H1 (cell line): Measurements from ENCODE around the gene PIK3R4. TPM values are rescaled to one million over a fixed set of nuclear protein-coding genes. Genes with fewer than 3 reads are reported as not detected.
A peak's percentile ranks its signal among the peaks of the same experiment; 100 is the strongest.

Experiments
- CTCF ChIA-PET: fragments of 300-600 bp; sonication (Branson Sonifier 250); formaldehyde crosslinking; loops from one replicate; lab custom pipeline; 2021; ENCODE audit not compliant: partially characterized antibody; lab: Charles Lee
- POLR2A ChIA-PET: fragments of 300-600 bp; sonication (Branson Sonifier 250); formaldehyde crosslinking; loops from one replicate; lab custom pipeline; 2021; ENCODE audit warnings: inconsistent platforms; ENCODE audit not compliant: partially characterized antibody; lab: Charles Lee
- DNase-seq, 2 experiments: peaks; one replicate each; pipeline versions ENCODE4 v3.0.0 to v3.0.0-alpha.2; 2010 to 2022; ENCODE audit warnings: low spot score in 2 of 2, low read depth in 1 of 2, mixed read lengths in 1 of 2
- FAIRE-seq: peaks from 2 replicates; lab custom pipeline; 2011; peaks lifted over from hg19 to GRCh38; lab: Jason Lieb, UNC
- H2AFZ ChIP-seq: 2 replicates; pipeline ENCODE4 v1.8.1; 2012; ENCODE audit warnings: low read length, inconsistent platforms
- H2AK5ac ChIP-seq: 2 replicates; pipeline ENCODE4 v1.6.1; 2013; ENCODE audit warnings: low read depth, low read length
- H2BK120ac ChIP-seq: replicated peaks from 2 replicates; pipeline ENCODE3; 2013; ENCODE audit warnings: low read depth, low read length, inconsistent platforms
- H2BK12ac ChIP-seq: 2 replicates; pipeline ENCODE4 v1.6.1; 2013; ENCODE audit warnings: low read depth, low read length
- H2BK15ac ChIP-seq: 2 replicates; pipeline ENCODE4 v1.6.1; 2013; ENCODE audit warnings: low read length
- H2BK20ac ChIP-seq: 2 replicates; pipeline ENCODE4 v1.6.1; 2013; ENCODE audit warnings: low read length
- H2BK5ac ChIP-seq: 2 replicates; pipeline ENCODE4 v1.6.1; 2013; ENCODE audit warnings: low read depth, low read length
- H3K14ac ChIP-seq: 2 replicates; pipeline ENCODE4 v1.6.1; 2013; ENCODE audit warnings: inconsistent platforms; ENCODE audit not compliant: insufficient read length
- H3K18ac ChIP-seq: 2 replicates; pipeline ENCODE4 v1.6.1; 2013; ENCODE audit warnings: low read length; ENCODE audit errors: extremely low read depth
- H3K23ac ChIP-seq: 2 replicates; pipeline ENCODE4 v1.6.1; 2013; ENCODE audit warnings: inconsistent platforms; ENCODE audit not compliant: insufficient read length
- H3K23me2 ChIP-seq: 2 replicates; pipeline ENCODE4 v1.6.1; 2013; ENCODE audit warnings: low read depth, low read length
- H3K27ac ChIP-seq: 2 replicates; pipeline ENCODE4 v1.6.1; 2011; ENCODE audit warnings: low read depth, low read length, inconsistent platforms
- H3K27me3 ChIP-seq, 4 experiments: replicated peaks in 1 of 4; 1 replicate in 1 of 4; 2 replicates in 3 of 4; pipeline versions ENCODE4 v1.6.1 to v1.8.1; 2011 to 2013; ENCODE audit warnings: low read length in 3 of 4, mild to moderate bottlenecking in 3 of 4, inconsistent platforms in 2 of 4, mixed read lengths in 2 of 4, moderate library complexity in 1 of 4; ENCODE audit not compliant: control insufficient read depth in 3 of 4, insufficient read depth in 3 of 4; ENCODE audit errors: extremely low read depth in 1 of 4
- H3K36me3 ChIP-seq, 4 experiments: 2 replicates each; pipeline versions ENCODE4 v1.6.1 to v1.8.1; 2011 to 2013; ENCODE audit warnings: mild to moderate bottlenecking in 4 of 4, low read length in 3 of 4, moderate library complexity in 2 of 4, control low read depth in 1 of 4, inconsistent platforms in 1 of 4; ENCODE audit not compliant: insufficient read depth in 4 of 4, control insufficient read depth in 2 of 4
- H3K4ac ChIP-seq: replicated peaks from 2 replicates; pipeline ENCODE3; 2013; ENCODE audit warnings: low read length, low read depth, mixed read lengths, inconsistent platforms; ENCODE audit not compliant: insufficient read length
- H3K4me1 ChIP-seq, 4 experiments: replicated peaks in 1 of 4; 1 replicate in 1 of 4; 2 replicates in 3 of 4; pipeline versions ENCODE4 v1.6.1 to v1.8.1; 2011 to 2013; ENCODE audit warnings: low read length in 3 of 4, inconsistent platforms in 2 of 4, mixed read lengths in 1 of 4; ENCODE audit not compliant: insufficient read depth in 4 of 4, control insufficient read depth in 3 of 4
- H3K4me2 ChIP-seq, 2 experiments: 2 replicates each; pipeline versions ENCODE4 v1.6.1 to v1.8.1; 2011 to 2013; ENCODE audit warnings: low read depth in 2 of 2, low read length in 2 of 2, control low read depth in 1 of 2, inconsistent platforms in 1 of 2, mild to moderate bottlenecking in 1 of 2; ENCODE audit not compliant: insufficient read depth in 1 of 2
- H3K4me3 ChIP-seq, 4 experiments: fragments of 200-600, 300-600 bp in 1 of 4; sonication (generic), shearing (Covaris generic), sonication (Bioruptor Twin) in 1 of 4; 2 replicates each; pipeline versions ENCODE4 v1.5.1 to v1.8.1; 2011 to 2016; ENCODE audit warnings: low read length in 4 of 4, low read depth in 3 of 4, control low read depth in 2 of 4, inconsistent platforms in 2 of 4, mild to moderate bottlenecking in 2 of 4, mixed read lengths in 1 of 4, moderate library complexity in 1 of 4; ENCODE audit not compliant: insufficient read depth in 2 of 4; ENCODE audit errors: extremely low read depth in 1 of 4
- H3K56ac ChIP-seq: replicated peaks from 2 replicates; pipeline ENCODE3; 2013; ENCODE audit warnings: low read depth, mild to moderate bottlenecking, mixed read lengths, low read length, inconsistent platforms; ENCODE audit not compliant: insufficient read length
- H3K79me1 ChIP-seq: 2 replicates; pipeline ENCODE4 v1.6.1; 2013; ENCODE audit warnings: low read depth, low read length, control low read depth
- H3K79me2 ChIP-seq, 2 experiments: 2 replicates each; pipeline versions ENCODE4 v1.6.1 to v1.8.1; 2012 to 2013; ENCODE audit warnings: low read length in 2 of 2, mild to moderate bottlenecking in 2 of 2, inconsistent platforms in 1 of 2; ENCODE audit not compliant: insufficient read depth in 2 of 2, control insufficient read depth in 1 of 2
- H3K9ac ChIP-seq, 4 experiments: replicated peaks in 1 of 4; 1 replicate in 1 of 4; 2 replicates in 3 of 4; pipeline versions ENCODE4 v1.6.1 to v1.8.1; 2011 to 2013; ENCODE audit warnings: low read depth in 3 of 4, low read length in 3 of 4, control low read depth in 2 of 4, mild to moderate bottlenecking in 2 of 4, moderate library complexity in 2 of 4, inconsistent platforms in 1 of 4; ENCODE audit errors: extremely low read depth in 1 of 4
- H3K9me3 ChIP-seq, 2 experiments: 2 replicates each; pipeline versions ENCODE4 v1.6.1 to v1.8.1; 2012 to 2013; ENCODE audit warnings: mild to moderate bottlenecking in 2 of 2, moderate library complexity in 2 of 2, control low read depth in 1 of 2, inconsistent platforms in 1 of 2, low read depth in 1 of 2, low read length in 1 of 2, mixed read lengths in 1 of 2; ENCODE audit not compliant: insufficient read depth in 2 of 2
- H4K20me1 ChIP-seq, 2 experiments: replicated peaks in 1 of 2; 2 replicates each; pipeline versions ENCODE3 to v1.8.1; 2011 to 2013; ENCODE audit warnings: inconsistent platforms in 2 of 2, low read length in 2 of 2, mild to moderate bottlenecking in 1 of 2; ENCODE audit not compliant: insufficient read depth in 2 of 2, control insufficient read depth in 1 of 2
- H4K5ac ChIP-seq: 2 replicates; pipeline ENCODE4 v1.6.1; 2013; ENCODE audit warnings: low read length, low read depth, mixed read lengths, inconsistent platforms; ENCODE audit not compliant: insufficient read length
- H4K8ac ChIP-seq: 2 replicates; pipeline ENCODE4 v1.8.0; 2013; ENCODE audit warnings: mild to moderate bottlenecking, moderate library complexity, low read length, inconsistent platforms; ENCODE audit not compliant: insufficient read depth; ENCODE audit errors: extremely low read depth
- H4K91ac ChIP-seq: replicated peaks from 2 replicates; pipeline ENCODE3; 2013; ENCODE audit warnings: low read length, mixed read lengths, inconsistent platforms; ENCODE audit not compliant: insufficient read length
- RAD21 ChIP-seq, 2 experiments: IDR thresholded peaks in 1 of 2; conservative IDR thresholded peaks in 1 of 2; 2 replicates each; pipeline ENCODE4 v1.6.1; 2011; ENCODE audit warnings: low read depth in 2 of 2, low read length in 2 of 2, improper control_type of control experiment in 1 of 2, inconsistent platforms in 1 of 2, mild to moderate bottlenecking in 1 of 2, moderate library complexity in 1 of 2
- WGBS, 2 experiments: shearing (Covaris generic) in 1 of 2; methylation state at CpG; one replicate each; pipeline versions ENCODE4 v1.1.6 to v1.1.7; 2013 to 2015; ENCODE audit warnings: low lambda C conversion rate in 2 of 2, mixed read lengths in 2 of 2, inconsistent platforms in 1 of 2, low coverage in 1 of 2, missing lambda C conversion rate in 1 of 2; ENCODE audit not compliant: insufficient replicate concordance in 2 of 2, insufficient coverage in 1 of 2, insufficient read length in 1 of 2; ENCODE audit errors: extremely low coverage in 1 of 2, missing lambda C conversion rate in 1 of 2; 5-methylcytosine and 5-hydroxymethylcytosine counted together
- polyA plus RNA-seq, 7 experiments: library from polyadenylated mRNA; depleted of rRNA in 3 of 7; stranded (reverse) in 5 of 7; unstranded in 2 of 7; fragments of >200 nt in 5 of 7; fragments of 200-250 nt in 2 of 7; gene quantifications; 1 replicate in 5 of 7; 2 replicates in 1 of 7; 4 replicates in 1 of 7; pipeline versions ENCODE4 v1.2.1 to v1.2.3, GENCODE V29; 2011 to 2013; ENCODE audit warnings: missing spikeins in 2 of 7, mixed read lengths in 2 of 7
- total RNA-seq: library from RNA; stranded (reverse); fragmentation: NEBNext Ultra II Directional; extraction: Animal tissue kit (Norgen Biotek cat#: 25700); gene quantifications from 2 replicates; pipeline ENCODE4 v1.2.1, GENCODE V29; 2021

The PIK3R4 gene
- total and polyA plus RNA-seq, 2 of the 8 experiments (the other 6 are each of a cell fraction or from before 2014, with no cell fraction given), result 43.8 to 87.4 TPM

- Histone ChIP-seq H3K14ac (no peak overlapping the region), H3K36me3 (peaks cover 0 to 34% (median 3%) of the 10 kb centered on the region in 4 experiments; a peak in 4 of 8 replicates), H3K18ac (no peak overlapping the region), H4K91ac (no peak overlapping the region), H3K79me2 (peaks cover 14 to 80% of the 10 kb centered on the region in 2 experiments), H2BK20ac (no peak overlapping the region), H2BK12ac (no peak overlapping the region), H3K56ac (no peak overlapping the region), H4K5ac (no peak overlapping the region), H3K4me1 (peaks cover 0 to 5% (median under 1%) of the 10 kb centered on the region in 4 experiments; a peak in 2 of 7 replicates), H4K20me1 (peaks cover 6 to 8% of the 10 kb centered on the region in 2 experiments), H3K23ac (no peak overlapping the region), H2BK120ac (no peak overlapping the region), H4K8ac (no peak overlapping the region), H3K9ac (no peak overlapping the region), H3K4me3 (no peak overlapping the region), H2AK5ac (no peak overlapping the region), H2AFZ (no peak overlapping the region), H2BK15ac (no peak overlapping the region), H3K23me2 (peaks cover 3% of the 10 kb centered on the region; the same call in 1 of the 2 replicates), H3K4ac (no peak overlapping the region), H3K4me2 (peak overlapping the region in 1 of 2 experiments; percentile 47; a peak in 1 of 4 replicates), H3K27me3 (no peaks in the 10 kb centered on the region), H3K9me3 (no peaks in the 10 kb centered on the region), H3K79me1 (peaks cover 6% of the 10 kb centered on the region), H3K27ac (no peak overlapping the region), H2BK5ac (no peak overlapping the region)
- DNase-seq (no peak), FAIRE-seq (no peak)
- CTCF ChIA-PET, result interaction anchor here (1.3 to 1.6 kb wide), 2 partner anchors 43 to 151 kb away, joined by 3 to 4 read pairs; partner anchors contain the start of gene ATP2C1
- POLR2A ChIA-PET, result interaction anchor here (0.9 kb wide), 1 partner anchor 184 kb away, joined by 3 read pairs; no protein-coding TSS in a partner anchor
- WGBS, 2 experiments, result 93% methylated on average over 2 of the region's 2 CpGs; no CpG with 5 or more reads in 1 of the 2 experiments
- no peak for TF ChIP-seq RAD21 (IDR thresholded peaks at IDR 0.05 in 1 of 2, conservative IDR thresholded peaks at IDR 0.05 in 1 of 2; ENCODE audit: low read depth in 2 of 2, low read length in 2 of 2)
Measured at GRCh38 chr3:130743354-130743753, 3.3 kb downstream of the PIK3R4 start.
